GM23338 (cell line): ENCODE results near the gene DNAJB6.

ENCODE experiments used
- CREB1 ChIP-seq: fragments of 250-450 bp; sonication (Bioruptor Pico); IDR thresholded peaks from 2 replicates; pipeline ENCODE4 v1.5.0; 2020; ENCODE audit warnings: low read depth, mild to moderate bottlenecking, moderate library complexity
- CTCF ChIP-seq, 2 experiments: fragments of 200-600 bp in 1 of 2; sonication (generic) in 1 of 2; conservative IDR thresholded peaks; 2 replicates each; pipeline versions ENCODE4 v1.5.1 to v1.6.1; 2016 to 2017; ENCODE audit warnings: antibody characterized with exemption in 2 of 2, low read depth in 2 of 2, mild to moderate bottlenecking in 2 of 2, moderate library complexity in 1 of 2
- EZH2 ChIP-seq: fragments of 200-600 bp; sonication (generic); IDR thresholded peaks from one replicate; pipeline ENCODE4 v1.8.0; 2017; ENCODE audit warnings: antibody characterized with exemption, mild to moderate bottlenecking, low read depth; ENCODE audit not compliant: unreplicated experiment
- EZH2phosphoT487 ChIP-seq: fragments of 200-600 bp; sonication (generic); IDR thresholded peaks from one replicate; pipeline ENCODE4 v1.8.1; 2018; ENCODE audit warnings: antibody characterized with exemption; ENCODE audit not compliant: unreplicated experiment
- REST ChIP-seq: IDR thresholded peaks from one replicate; pipeline ENCODE4 v1.6.1; 2018; ENCODE audit warnings: antibody characterized with exemption; ENCODE audit not compliant: unreplicated experiment

- TF ChIP-seq CTCF (conservative IDR thresholded peaks at IDR 0.05; ENCODE audit: low read depth in 2 of 2) (no peak), EZH2 (no peak), EZH2phosphoT487 (no peak), REST (no peak), CREB1 (CRISPR knock-in tag) (no peak)
Observed at GRCh38 chr7:157415486-157415885, 78.7 kb downstream of the DNAJB6 start.
